HG03196 (cell line): ENCODE results near the gene UGGT2.
A peak's percentile ranks its signal among the peaks of the same experiment; 100 is the strongest.
"Not testable (repeated sequence)": the region's sequence is repeated elsewhere in the genome, so short reads cannot be mapped to it uniquely, and the experiment has no call there.

Experiments
- ATAC-seq: cut with Tn5 transposase; IDR thresholded peaks from one replicate; pipeline ENCODE4 v1.9.1; 2021; ENCODE audit not compliant: unreplicated experiment

UGGT2 gene

DNA sequence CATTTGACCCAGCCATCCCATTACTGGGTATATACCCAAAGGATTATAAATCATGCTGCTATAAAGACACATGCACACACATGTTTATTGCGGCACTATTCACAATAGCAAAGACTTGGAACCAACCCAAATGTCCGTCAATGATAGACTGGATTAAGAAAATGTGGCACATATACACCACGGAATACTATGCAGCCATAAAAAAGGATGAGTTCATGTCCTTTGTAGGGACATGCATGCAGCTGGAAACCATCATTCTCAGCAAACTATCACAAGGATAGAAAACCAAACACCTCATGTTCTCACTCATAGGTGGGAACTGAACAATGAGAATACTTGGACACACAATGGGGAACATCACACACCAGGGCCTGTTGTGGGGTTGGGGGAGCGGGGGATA is 2.2 kb downstream of the UGGT2 start:
- not testable (repeated sequence) for ATAC-seq

DNA sequence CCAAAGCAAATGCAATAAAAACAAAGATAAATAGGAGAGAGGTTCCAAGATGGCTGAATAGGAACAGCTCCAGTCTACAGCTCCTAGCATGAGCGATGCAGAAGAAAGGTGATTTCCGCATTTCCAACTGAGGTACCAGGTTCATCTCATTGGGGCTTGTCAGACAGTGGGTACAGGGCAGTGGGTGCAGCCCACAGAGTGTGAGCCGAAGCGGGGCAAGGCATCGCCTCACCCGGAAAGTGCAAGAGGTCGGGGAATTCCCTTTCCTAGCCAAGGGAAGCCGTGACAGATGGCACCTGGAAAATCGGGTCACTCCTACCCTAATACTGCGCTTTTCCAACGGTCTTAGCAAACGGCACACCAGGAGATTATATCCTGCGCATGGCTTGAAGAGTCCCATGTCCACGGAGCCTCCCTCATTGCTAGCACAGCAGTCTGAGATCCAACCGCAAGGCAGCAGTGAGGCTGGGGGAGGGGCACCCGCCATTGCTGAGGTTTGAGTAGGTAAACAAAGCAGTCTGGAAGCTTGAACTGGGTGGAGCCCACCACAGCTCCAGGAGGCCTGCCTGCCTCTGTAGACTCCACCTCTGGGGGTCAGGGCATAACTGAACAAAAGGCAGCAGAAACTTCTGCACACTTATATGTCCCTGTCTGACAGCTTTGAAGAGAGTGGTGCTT is 6.6 kb downstream of the UGGT2 start:
- ATAC-seq = not testable (repeated sequence)

DNA sequence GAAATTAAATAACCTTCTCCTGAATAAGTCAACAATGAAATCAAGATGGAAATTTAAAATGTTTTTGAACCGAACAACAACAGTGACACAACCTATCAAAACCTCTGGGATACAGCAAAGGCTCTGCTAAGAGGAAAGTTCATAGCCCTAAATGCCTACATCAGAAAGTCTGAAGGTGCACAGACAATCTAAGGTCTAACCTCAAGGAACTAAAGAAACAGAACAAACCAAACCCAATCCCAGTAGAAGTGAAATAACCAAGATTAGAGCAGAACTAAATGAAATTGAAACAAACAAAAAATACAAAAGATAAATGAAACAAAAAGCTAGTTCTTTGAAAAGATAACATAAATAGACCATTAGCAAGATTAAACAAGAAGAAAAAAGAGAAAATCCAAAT is 9.0 kb downstream of the UGGT2 start:
- ATAC-seq = no peak

DNA sequence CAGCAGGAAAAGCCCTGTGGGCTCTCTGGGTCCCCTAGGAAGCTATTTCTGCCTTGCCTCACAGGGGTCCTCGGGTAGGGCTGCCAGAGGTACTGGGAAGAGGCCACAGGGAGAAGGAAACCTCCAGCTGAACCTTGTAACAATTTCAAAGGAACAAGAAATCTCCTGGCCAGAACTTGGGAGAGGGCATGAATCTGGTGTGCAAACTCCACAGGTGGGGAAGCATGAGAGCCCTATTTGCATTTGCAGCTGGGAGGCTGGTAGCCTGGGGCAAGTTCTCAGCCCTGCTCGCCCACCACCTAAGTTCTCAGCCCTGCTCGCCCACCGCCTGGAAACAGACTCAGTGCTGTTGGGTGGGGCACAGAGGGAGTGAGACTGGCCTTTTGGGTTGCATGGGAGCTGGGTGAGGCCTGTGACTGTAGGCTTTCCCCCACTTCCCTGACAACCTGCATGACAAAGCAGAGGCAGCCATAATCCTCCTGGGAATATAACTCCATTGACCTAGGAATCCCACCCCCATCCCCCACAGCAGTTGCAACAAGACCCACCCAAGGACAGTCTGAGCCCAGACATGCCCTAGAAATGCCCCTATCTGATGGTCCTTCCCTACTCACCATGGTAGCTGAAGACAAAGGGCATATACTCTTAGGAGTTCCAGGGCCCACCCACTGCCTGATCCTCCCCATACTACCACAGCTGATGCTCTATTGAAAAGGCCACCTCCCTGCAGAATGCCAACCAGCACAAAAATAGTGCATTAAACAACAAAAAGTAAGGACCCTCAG is 11.7 kb downstream of the UGGT2 start:
- ATAC-seq = no peak

DNA sequence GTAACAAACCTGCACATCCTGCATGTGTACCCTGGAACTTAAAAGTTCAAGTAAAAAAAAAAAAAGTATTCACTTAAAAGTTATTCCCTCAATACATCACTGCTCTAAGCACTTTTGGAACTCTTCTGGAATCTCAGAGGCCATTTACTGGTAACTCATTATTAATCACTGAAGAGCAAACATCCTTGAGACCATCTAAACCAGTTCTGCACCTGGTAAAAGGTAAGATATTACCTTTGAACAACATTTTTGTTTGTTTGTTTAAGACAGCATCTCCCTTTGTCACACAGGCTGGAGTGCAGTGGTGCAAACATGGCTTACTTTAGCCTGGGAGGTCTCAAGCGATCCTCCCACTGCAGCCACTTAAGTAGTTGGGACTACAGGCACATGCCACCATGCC is 16.7 kb downstream of the UGGT2 start:
- no peak for ATAC-seq

DNA sequence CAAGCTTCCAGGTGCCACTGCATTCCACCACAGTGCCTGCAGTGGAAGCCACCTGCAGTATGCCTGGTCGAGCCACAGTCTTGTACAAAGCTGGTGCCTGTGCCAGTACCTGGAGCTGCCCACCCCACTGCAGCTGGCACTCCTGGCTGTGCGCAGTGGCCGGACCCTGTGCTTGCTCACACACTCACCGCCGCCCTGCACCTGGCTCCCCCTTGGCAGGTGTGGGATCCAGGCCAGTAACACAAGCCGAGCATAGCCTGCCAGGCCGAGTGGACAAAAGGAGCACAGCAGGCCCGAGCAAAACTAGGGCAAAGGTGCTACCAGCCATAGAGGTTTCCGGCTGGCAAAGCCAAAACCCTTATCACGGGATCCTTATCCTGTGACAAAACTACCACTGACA is 18.5 kb downstream of the UGGT2 start:
- ATAC-seq = no peak

DNA sequence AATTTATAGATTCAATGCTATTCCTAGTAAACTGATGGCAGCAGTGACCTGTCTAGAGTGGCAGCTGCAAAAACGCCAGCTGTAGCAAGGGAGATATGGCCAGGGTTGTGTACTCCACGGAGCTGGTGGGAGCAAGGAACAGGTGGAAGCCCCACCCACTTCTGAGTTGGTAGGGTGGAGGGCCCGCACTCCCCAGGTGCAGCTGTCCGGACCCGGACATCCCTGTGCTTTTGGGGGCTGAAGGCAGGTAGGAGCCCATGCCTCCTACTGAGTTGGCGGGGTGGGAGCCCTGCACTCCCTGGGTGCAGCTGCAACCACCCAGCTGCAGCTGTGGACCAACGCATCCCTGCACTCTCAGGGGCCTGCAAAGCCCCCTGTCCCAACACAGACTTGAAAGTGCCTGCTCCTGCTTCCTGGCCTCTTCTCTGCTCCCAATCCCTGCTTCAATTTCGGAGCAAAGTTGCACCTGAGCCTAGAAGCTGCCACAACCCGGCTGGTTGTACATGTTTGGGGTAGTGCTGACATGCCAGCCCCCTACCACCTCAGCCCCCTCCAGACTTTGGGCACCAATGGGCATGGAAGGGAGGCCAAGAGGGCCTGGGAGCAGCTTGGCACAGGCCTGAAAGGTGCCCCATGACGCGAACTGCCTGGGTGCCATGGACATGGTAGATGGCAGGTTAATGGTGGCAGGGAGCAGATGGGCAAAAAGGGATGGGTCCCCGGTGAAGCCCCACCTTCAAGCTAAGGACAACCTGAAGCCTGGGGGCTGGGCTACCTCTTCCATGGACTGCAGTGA is 19.8 kb downstream of the UGGT2 start:
- ATAC-seq = no peak

DNA sequence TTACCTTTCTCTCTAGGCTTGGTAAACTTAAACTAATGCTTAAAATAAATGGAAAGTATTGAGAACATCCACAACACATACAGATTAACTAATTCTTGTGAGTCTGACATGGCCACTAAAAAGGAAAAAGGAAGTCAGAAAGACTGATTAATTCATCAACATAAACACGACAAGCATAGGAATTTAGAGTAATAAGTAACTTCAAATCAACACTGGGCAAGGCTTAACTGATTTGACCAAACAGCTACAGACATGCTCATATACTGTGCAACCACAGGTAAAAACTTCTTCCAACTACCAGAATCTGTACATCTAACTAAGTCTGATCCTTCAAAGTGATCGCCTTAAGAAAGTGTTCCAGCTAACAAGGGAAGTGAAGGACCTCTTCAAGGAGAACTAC is 20.5 kb downstream of the UGGT2 start:
- ATAC-seq = no peak

DNA sequence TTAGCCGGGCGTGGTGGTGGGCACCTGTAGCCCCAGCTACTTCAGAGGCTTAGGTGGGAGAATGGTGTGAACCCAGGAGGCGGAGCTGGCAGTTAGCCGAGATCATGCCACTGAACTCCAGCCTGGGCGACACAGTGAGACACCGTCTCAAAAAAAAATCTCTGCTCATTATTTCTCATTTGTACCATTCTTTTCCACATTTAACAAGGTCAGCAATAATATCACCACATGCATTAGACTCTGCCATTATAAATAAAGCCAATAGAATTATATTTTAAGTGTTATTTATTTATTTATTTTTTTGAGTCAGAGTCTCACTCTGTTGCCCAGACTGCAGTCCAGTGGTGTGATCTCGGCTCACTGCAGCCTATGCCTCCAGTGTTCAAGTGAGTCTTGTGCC is 24.2 kb downstream of the UGGT2 start:
- no peak for ATAC-seq

DNA sequence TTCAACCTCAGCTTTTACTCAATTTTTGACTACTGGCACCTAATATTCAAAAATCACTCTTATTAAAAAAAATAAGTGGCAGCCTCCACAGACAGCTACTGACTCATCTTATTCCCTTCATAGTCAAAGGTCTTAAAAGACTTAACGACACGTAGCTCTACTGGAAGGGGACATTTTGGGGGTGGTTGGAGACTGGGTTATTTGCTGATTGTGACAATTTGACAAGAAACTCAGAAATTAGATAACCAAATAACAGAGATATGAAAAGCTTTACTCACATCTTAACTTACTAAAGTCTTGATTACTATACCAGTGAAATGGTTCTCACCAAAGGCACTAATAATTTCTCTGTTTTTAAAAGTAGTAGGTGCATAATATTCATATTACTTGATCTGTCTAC is 25.7 kb downstream of the UGGT2 start:
- no peak for ATAC-seq

DNA sequence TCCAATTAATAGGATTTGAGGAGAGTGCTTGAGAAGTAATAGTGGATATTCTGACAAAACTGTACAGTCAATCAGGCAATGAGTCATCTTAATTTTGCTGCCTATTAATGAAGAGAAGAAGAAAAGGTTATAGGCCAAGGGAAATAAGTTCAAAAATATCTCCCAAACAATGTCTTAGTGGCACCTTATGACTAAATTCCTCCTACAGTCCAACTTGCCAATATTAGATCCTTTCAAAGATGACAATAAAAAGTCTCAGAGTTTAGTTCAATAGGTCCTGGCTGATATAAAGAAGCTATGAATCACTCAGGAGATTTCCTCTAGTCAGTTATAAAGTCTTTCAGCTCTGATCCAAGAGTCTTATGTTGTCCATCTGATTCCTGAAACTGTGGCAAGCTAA is 27.9 kb downstream of the UGGT2 start:
- ATAC-seq = no peak

DNA sequence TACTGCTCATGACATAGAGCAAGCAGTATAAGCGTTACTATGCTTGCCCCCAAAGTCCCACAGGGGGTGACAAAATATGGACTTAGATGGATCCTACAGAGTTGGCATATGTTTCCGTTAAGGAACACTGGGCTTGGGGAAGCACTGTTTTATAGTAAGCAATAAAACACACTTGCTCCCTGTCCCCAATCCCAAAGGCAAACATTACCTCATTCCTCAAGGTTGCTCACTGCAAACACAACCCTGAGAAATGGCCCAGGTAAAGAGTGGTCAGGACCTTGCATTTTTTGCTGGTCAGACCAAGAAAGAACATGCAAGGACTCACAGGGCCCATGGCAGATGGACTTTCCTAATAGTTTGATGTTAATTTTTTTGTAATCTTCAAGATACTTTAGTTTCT is 32.3 kb downstream of the UGGT2 start:
- ATAC-seq = no peak

DNA sequence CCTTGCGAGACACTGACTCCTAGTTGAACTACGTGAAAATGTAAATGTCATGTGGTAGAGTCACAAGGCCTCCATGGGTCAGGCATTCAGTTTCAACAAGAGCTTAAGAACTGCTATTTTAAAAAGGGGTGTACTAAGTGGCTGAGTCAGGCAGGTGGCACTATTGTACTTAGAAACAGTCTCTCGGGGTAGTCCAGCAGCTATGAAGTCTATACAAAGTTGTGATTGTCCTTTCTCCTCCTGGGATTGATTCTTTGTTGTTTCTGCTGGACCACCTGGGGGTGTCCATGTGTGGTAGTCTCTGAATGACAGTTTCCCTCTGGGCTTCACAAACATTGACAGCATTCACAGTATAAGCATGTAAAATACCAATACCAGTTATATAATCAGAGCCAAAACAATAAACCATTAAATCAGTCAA is 33.0 kb downstream of the UGGT2 start:
- peak; percentile 79 for ATAC-seq

DNA sequence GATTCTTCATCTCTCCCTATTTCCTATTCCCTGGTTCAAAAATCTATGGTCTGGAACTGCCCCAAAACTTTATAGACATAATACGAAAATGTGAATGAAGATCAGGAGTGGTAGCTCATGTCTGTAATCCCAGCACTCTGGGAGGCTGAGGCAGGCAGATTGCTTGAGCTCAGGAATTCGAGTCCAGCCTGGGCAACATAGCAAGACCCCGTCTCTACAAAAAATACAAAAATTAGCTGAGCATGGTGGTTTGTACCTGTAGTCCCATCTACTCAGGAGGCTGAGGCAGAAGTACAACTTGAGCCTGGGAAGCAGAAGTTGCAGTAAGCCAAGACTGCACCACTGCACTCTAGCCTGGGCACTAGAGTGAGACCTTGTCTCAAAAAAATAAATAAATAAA is 35.1 kb downstream of the UGGT2 start:
- no peak for ATAC-seq

DNA sequence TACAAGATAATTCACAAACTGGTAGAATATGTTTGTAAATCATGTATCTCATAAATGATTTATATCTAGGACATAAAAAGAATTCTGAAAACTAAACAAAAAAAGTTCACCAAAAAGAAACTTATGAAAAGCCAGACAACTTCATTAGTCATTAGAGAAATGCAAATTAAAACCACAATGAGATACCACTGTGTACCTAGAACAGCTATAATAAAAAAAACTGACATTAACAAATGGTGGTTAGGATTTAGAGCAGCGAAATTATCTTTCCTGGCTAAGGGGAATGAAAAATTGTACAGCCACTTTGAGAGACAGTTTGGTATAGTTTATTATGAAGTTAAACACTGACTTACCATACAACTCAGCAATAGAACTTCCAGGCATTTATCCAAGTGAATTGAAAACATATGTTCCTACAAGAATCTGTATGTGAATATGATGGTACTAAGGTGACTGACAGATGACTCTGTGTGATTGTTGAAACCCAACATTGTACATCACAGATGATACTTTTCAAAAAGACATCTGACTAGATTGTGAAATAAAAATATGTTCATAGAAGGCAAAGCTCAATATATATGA is 41.8 kb downstream of the UGGT2 start:
- no peak for ATAC-seq

DNA sequence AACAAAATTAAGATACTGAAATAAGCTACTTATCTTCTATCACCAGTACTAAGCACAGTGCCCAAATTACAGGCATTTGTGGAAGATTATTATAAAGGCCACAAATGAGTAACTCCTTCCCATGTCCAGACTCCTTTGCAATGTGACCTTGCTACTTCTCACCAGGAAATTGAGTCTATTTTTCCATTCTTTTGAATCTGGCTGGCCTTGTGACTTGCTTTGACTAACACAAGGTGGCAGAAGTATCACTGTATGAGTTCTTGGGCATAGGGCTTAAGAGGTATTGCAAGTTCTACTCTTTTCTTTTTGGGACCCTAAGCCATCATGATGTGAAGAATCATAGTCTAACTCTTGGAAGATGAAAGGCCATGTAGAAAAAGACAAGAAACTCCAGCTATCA is 49.9 kb downstream of the UGGT2 start:
- no peak for ATAC-seq

DNA sequence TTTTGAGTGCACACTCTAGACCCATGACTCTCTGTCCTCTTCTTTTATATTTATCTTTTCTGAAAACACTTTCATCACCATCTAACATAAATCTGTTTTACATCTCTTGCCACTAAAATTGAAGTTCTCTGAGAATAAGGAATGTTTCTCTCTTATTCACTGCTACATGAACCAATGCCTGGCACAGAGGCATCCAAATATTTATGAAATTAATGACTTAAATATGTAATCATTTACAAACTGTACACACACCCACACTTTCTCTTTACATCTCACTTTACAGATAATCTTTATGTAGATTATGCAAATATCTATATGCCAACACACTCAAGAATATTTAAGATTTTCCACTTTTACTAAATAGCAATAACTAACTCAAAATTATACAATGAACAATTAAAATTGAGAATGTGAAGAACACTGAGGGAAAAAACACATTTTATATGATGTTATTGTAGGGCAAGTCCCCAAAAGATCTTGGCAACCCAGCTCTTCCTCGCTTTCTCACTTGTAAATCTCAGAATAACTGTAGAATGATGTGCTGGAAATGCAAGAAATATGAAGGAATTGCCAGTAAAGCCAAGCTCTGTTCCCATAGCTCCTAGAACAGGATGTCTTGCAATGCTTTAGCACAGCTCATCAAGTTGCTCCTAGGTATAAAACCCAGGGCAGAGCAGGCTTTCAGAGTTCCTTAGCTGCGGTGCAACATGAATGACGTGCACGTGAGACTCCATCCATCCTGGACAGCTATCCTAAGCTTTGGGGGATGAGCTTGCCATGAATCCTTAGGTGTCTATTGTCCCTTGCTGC is 50.7 kb downstream of the UGGT2 start:
- no peak for ATAC-seq

DNA sequence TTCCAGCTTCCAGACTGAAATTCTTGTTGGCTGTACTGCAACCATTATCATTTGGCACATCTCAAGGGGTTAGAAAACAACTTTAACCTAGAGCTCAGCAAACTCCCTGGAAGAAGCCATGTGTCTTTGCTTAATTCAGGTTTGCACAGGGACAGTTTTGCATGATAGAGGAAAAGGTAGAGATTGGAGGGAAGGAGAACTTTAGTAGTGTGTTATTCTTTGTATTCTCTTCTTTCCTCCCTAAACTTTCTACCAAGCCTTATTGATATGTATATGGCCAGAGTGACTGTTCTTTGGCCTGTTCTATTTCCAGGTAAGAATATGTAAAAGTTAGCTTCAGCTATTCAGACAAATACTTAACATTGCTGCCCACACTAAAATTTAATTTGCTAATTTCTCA is 53.1 kb downstream of the UGGT2 start:
- no peak for ATAC-seq

DNA sequence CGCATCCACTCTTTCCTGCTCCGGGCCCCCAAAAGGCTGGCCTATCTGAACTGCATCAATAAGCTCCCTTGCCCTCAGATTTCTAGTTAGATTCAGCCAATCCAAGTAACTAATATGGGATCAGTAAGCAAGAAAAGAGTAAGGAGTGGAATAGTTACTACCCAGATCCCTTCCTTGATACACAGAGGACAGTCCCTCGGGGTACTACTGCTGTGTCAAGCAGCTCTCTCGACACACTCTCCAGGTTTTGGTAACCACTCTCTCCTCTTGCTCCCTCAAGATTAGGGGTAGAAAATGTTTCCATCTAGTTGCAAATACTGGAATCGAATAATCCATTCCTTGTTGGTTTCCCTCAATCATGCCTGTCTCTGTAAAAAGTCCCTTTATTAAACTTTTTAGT is 65.4 kb downstream of the UGGT2 start:
- no peak for ATAC-seq

DNA sequence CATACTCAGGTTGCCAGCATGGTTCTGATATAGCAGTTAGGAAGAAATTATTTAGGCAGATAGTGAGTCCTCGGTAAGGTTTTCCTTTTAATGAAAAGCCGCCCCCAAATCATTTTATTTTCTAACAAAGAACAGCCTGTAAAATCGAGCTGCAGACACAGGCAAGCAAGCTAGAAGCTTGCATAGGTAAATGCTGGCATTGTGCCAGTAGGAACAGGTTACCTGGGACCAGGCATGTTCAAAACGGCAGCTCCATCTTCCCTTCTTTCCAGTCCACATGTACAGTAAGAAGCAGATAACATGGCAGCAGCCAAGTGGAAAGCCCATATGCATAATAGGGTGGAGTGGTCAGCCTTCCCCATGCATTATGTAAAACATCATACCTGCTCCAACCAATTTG is 71.1 kb downstream of the UGGT2 start:
- ATAC-seq = no peak

DNA sequence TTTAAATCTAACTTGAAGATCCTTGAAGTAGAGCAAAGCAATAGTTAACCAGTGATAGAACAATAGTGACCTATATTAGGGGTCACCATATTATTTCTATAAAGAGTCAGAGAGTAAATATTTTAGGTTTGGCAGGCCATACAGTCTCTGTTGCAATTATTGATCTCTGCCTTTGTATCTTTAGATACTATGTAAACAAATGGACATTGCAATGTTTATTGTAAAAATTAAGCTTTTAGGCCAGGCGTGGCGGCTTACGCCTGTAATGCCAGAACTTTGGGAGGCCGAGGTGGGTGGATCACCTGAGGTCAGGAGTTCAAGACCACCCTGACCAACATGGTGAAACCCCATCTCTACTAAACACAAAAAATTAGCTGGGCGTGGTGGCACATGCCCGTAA is 80.5 kb downstream of the UGGT2 start:
- not testable (repeated sequence) for ATAC-seq
